K562 (cell line): ENCODE results near the gene BSCL2. TPM values are rescaled to one million over a fixed set of nuclear protein-coding genes. Genes with fewer than 3 reads are reported as not detected.

ENCODE experiments used
- ATAC-seq: fragments of 200-7000 bp; cut with Tn5 transposase; 3 replicates; pipeline ENCODE4 v1.9.1; 2020; ENCODE audit warnings: moderate library complexity
- BruUV-seq: library from RNA; stranded (reverse); fragments of 400-500 nt; replicated peaks from 2 replicates; lab custom pipeline; 2021; lab: Mats Ljungman, UMichigan
- CTCF ChIA-PET: fragments of 300-600 bp; formaldehyde crosslinking; extraction: SDS; loops from one replicate; lab custom pipeline; 2021; ENCODE audit warnings: low intra/inter-chr PET ratio; lab: Yijun Ruan, JAX
- POLR2A ChIA-PET: fragments of 300-600, 350-650 bp; sonication (Branson Sonifier 250); formaldehyde crosslinking; extraction: SDS; loops from one replicate; lab custom pipeline; 2021; ENCODE audit warnings: antibody characterized with exemption, inconsistent platforms; lab: Yijun Ruan, JAX
- DNase-seq, 4 experiments: peaks; one replicate each; pipeline versions ENCODE4 v3.0.0 to v3.0.0-alpha.2; 2011 to 2018; ENCODE audit warnings: low spot score in 3 of 4, mixed read lengths in 3 of 4; ENCODE audit errors: extremely low read depth in 1 of 4
- FAIRE-seq: peaks from 2 replicates; lab custom pipeline; 2011; peaks lifted over from hg19 to GRCh38; lab: Jason Lieb, UNC
- H2AFZ ChIP-seq: 2 replicates; pipeline ENCODE4 v1.6.0; 2011; ENCODE audit warnings: low read depth, low read length, control low read depth, inconsistent platforms
- H3K27ac ChIP-seq: fragments of 200-600 bp; 3 replicates; pipeline ENCODE4 v1.8.0; 2011; ENCODE audit warnings: low read depth, mild to moderate bottlenecking, control low read depth, inconsistent platforms, low read length, moderate library complexity, mixed read lengths; ENCODE audit errors: extremely low read depth
- H3K27me3 ChIP-seq, 2 experiments: fragments of 300-600 bp in 1 of 2; 2 replicates in 1 of 2; 3 replicates in 1 of 2; pipeline versions ENCODE4 v1.6.0 to v1.8.0; 2011; ENCODE audit warnings: inconsistent platforms in 2 of 2, low read length in 2 of 2, mild to moderate bottlenecking in 1 of 2, mixed read lengths in 1 of 2, moderate library complexity in 1 of 2; ENCODE audit not compliant: control insufficient read depth in 2 of 2, insufficient read depth in 2 of 2
- H3K36me3 ChIP-seq: fragments of 300-600 bp; 3 replicates; pipeline ENCODE4 v1.8.0; 2011; ENCODE audit warnings: mild to moderate bottlenecking, low read length, inconsistent platforms; ENCODE audit not compliant: control insufficient read depth, insufficient read depth
- H3K4me1 ChIP-seq, 2 experiments: fragments of 200-600 bp in 1 of 2; replicated peaks in 1 of 2; 2 replicates in 1 of 2; 3 replicates in 1 of 2; pipeline versions ENCODE4 v1.5.1 to v1.8.0; 2011; ENCODE audit warnings: inconsistent platforms in 2 of 2, low read length in 2 of 2, mild to moderate bottlenecking in 1 of 2, mixed read lengths in 1 of 2, moderate library complexity in 1 of 2; ENCODE audit not compliant: control insufficient read depth in 2 of 2, insufficient read depth in 2 of 2
- H3K4me2 ChIP-seq: 2 replicates; pipeline ENCODE4 v1.6.1; 2011; ENCODE audit warnings: low read length, control low read depth, inconsistent platforms, mixed read lengths; ENCODE audit not compliant: insufficient read depth
- H3K4me3 ChIP-seq: fragments of 200-600 bp; sonication (generic), shearing (Covaris generic); 2 replicates; pipeline ENCODE4 v1.5.1; 2016; ENCODE audit warnings: control low read depth, inconsistent platforms
- H3K79me2 ChIP-seq: fragments of 200-600 bp; 3 replicates; pipeline ENCODE4 v1.8.0; 2011; ENCODE audit warnings: low read length, inconsistent platforms; ENCODE audit not compliant: control insufficient read depth, insufficient read depth
- H3K9ac ChIP-seq, 2 experiments: 2 replicates each; pipeline versions ENCODE4 v1.6.0 to v1.6.1; 2011; ENCODE audit warnings: low read depth in 2 of 2, low read length in 2 of 2, control low read depth in 1 of 2, inconsistent platforms in 1 of 2, mild to moderate bottlenecking in 1 of 2, mixed read lengths in 1 of 2; ENCODE audit not compliant: insufficient read depth in 1 of 2
- H3K9me1 ChIP-seq: one replicate; pipeline ENCODE4 v1.6.0; 2011; ENCODE audit warnings: inconsistent platforms, mild to moderate bottlenecking, low read length, moderate library complexity; ENCODE audit not compliant: control insufficient read depth, insufficient read depth
- H3K9me3 ChIP-seq: replicated peaks from 2 replicates; pipeline ENCODE4 v1.5.1; 2011; ENCODE audit warnings: low read depth, low read length, inconsistent platforms; ENCODE audit not compliant: control insufficient read depth, insufficient read depth
- H4K20me1 ChIP-seq: replicated peaks from 2 replicates; pipeline ENCODE4 v1.6.1; 2011; ENCODE audit warnings: low read length, inconsistent platforms, mixed read lengths; ENCODE audit not compliant: control insufficient read depth, insufficient read depth
- KDM1A ChIP-seq, 2 experiments: fragments of 450-650 bp; IDR thresholded peaks; 2 replicates each; pipeline ENCODE4 v1.6.1; 2016; ENCODE audit warnings: mild to moderate bottlenecking in 2 of 2
- SNRNP70 ChIP-seq: fragments of 200-400 bp; formaldehyde crosslinking; optimal IDR thresholded peaks from 2 replicates; pipeline ENCODE3; 2017; ENCODE audit warnings: low read depth, low read length
- TBP ChIP-seq: optimal IDR thresholded peaks from 2 replicates; pipeline ENCODE3; 2011; ENCODE audit warnings: low read depth, low read length, improper control_type of control experiment
- THAP12 ChIP-seq: fragments of 250-450 bp; sonication (Bioruptor Pico); IDR thresholded peaks from 2 replicates; pipeline ENCODE4 v1.9.0; 2021; ENCODE audit warnings: mild to moderate bottlenecking, inconsistent platforms
- VEZF1 ChIP-seq: fragments of 200-800 bp; sonication (Bioruptor generic); IDR thresholded peaks from 2 replicates; pipeline ENCODE4 v1.6.1; 2017; ENCODE audit warnings: missing genetic modification characterization, missing compliant biosample characterization
- ZNF224 ChIP-seq: sonication (generic); formaldehyde crosslinking; IDR thresholded peaks from 2 replicates; pipeline ENCODE4 v1.8.0; 2022; ENCODE audit warnings: mild to moderate bottlenecking, missing genetic modification reagents
- WGBS: fragments of 100-300 bp; shearing (Covaris generic); methylation state at CpG from one replicate; pipeline ENCODE4 v1.1.6; 2016; ENCODE audit warnings: low coverage, mixed read lengths; ENCODE audit not compliant: insufficient coverage; ENCODE audit errors: missing lambda C conversion rate; 5-methylcytosine and 5-hydroxymethylcytosine counted together
- in situ Hi-C: fragments of 300-500 bp; cut with MboI; formaldehyde crosslinking; loops from 4 replicates; pipeline ENCODE4 v1.15.0; 2018; ENCODE audit warnings: inconsistent platforms, mixed read lengths
- intact Hi-C: fragments of 100-400 bp; cut with micrococcal nuclease; formaldehyde crosslinking; loops from 2 replicates; pipeline ENCODE4 v1.14.2; 2022
- polyA plus RNA-seq, 8 experiments: library from polyadenylated mRNA; depleted of rRNA in 4 of 8; stranded (reverse) in 5 of 8; unstranded in 3 of 8; fragments of >200 nt; fragmentation: Nextera tagmentation in 2 of 8; fragmentation: Illumina TruSeq in 1 of 8; extraction: Ambion mirVana in 2 of 8; extraction: Trizol in 1 of 8; gene quantifications; 2 replicates each; pipeline versions ENCODE4 v1.2.1 to v1.2.3, GENCODE V29; 2011 to 2014; ENCODE audit warnings: inconsistent platforms in 1 of 8, missing spikeins in 1 of 8
- total RNA-seq, 7 experiments: library from RNA; depleted of rRNA in 6 of 7; stranded (reverse); fragments of >200 nt in 6 of 7; fragmentation: Illumina TruSeq in 2 of 7; extraction: Trizol in 2 of 7; gene quantifications; 2 replicates each; pipeline versions ENCODE4 v1.2.1 to v1.2.3, GENCODE V29; 2011 to 2021; ENCODE audit warnings: low replicate concordance in 1 of 7

Gene BSCL2
- total and polyA plus RNA-seq, 9 of the 15 experiments (the other 6 are each of a cell fraction or from before 2014, with no cell fraction given): 18.9 to 51.7 (median 35.2) TPM

- TF ChIP-seq KDM1A (IDR thresholded peaks at IDR 0.05) (no peak), THAP12 (CRISPR knock-in tag) (no peak), TBP (peak; percentile 74)
Observed at GRCh38 chr11:62678770-62679696, 28.2 kb downstream of the BSCL2 start, which contains the start of gene UBXN1 (continued).

- DNase-seq (no peak), FAIRE-seq (no peak), ATAC-seq (no peak; the same call in 2 of the 3 replicates)
- TF ChIP-seq VEZF1 (CRISPR knock-in tag) (peak; percentile 20; the same call in 1 of the 2 replicates), SNRNP70 (no peak), ZNF224 (CRISPR knock-in tag) (0 out of 2 replicates have a peak, but pooled peaks have one; percentile 3)
- ChIA-PET CTCF (no interaction called here), POLR2A (interaction anchor here (0.6 to 2.7 kb wide), 8 partner anchors 11 to 163 kb away, joined by 3 to 13 read pairs (median 4); partner anchors contain the start of genes BSCL2, C11orf98, CSKMT and EEF1G)
- peak overlapping the region; percentile 99 for H2AFZ ChIP-seq
- H3K4me2 ChIP-seq: peak overlapping the region; percentile 83
- in situ Hi-C loops (no loop called here), intact Hi-C loops (no loop called here)
- peaks cover 46% of the 10 kb centered on the region for H3K79me2 ChIP-seq
- H3K4me3 ChIP-seq: peak overlapping the region; percentile 81
- H3K9me3 ChIP-seq: no peaks in the 10 kb centered on the region
- peak overlapping the region; percentile 80 for H3K27ac ChIP-seq
- no peaks in the 10 kb centered on the region for H4K20me1 ChIP-seq
- no peaks in the 10 kb centered on the region for H3K27me3 ChIP-seq
- no TSS peak for BruUV-seq
- H3K4me1 ChIP-seq: peaks cover 31 to 50% of the 10 kb centered on the region in 2 experiments; a peak in 4 of 5 replicates
- no peaks in the 10 kb centered on the region for H3K9me1 ChIP-seq
- peak overlapping the region; percentile 85 to 99 for H3K9ac ChIP-seq
- H3K36me3 ChIP-seq: peaks cover 43% of the 10 kb centered on the region
- under 1% methylated on average over 13 of the region's 16 CpGs for WGBS
Observed at GRCh38 chr11:62678433-62678769, 28.8 kb downstream of the BSCL2 start.
